ENCODE data around the gene CYP4F2.
A peak's percentile ranks its signal among the peaks of the same experiment; 100 is the strongest.
"Not testable (repeated sequence)": the region's sequence is repeated elsewhere in the genome, so short reads cannot be mapped to it uniquely, and the experiment has no call there.

The CYP4F2 gene

GRCh38 chr19:15850385-15850784 lies 47.5 kb downstream of the CYP4F2 start:
- no peak for DNase-seq (ENCODE audit: low read depth in 1 of 2, low spot score in 1 of 2)

GRCh38 chr19:15846923-15847322 lies 51.0 kb downstream of the CYP4F2 start:
- DNase-seq (ENCODE audit: low read depth in 1 of 2, low spot score in 1 of 2), result no peak

GRCh38 chr19:15843894-15844222 lies 54.0 kb downstream of the CYP4F2 start:
- not testable (repeated sequence) for DNase-seq (ENCODE audit: low read depth in 1 of 2, low spot score in 1 of 2)

- DNase-seq (ENCODE audit: low read depth in 1 of 2, low spot score in 1 of 2), result no peak
Measured at GRCh38 chr19:15843203-15843893, 54.5 kb downstream of the CYP4F2 start.

- DNase-seq (ENCODE audit: low read depth in 1 of 2, low spot score in 1 of 2), result no peak
Measured at GRCh38 chr19:15841875-15842569, 55.9 kb downstream of the CYP4F2 start.

GRCh38 chr19:15840833-15841232 lies 57.0 kb downstream of the CYP4F2 start:
- DNase-seq (ENCODE audit: low read depth in 1 of 2, low spot score in 1 of 2), result no peak

GRCh38 chr19:15839888-15840287 lies 58.0 kb downstream of the CYP4F2 start:
- not testable (repeated sequence) for DNase-seq (ENCODE audit: low read depth in 1 of 2, low spot score in 1 of 2)

- DNase-seq (ENCODE audit: low read depth in 1 of 2, low spot score in 1 of 2), result no peak
Measured at GRCh38 chr19:15838351-15838750, 59.5 kb downstream of the CYP4F2 start.

- no peak for DNase-seq (ENCODE audit: low read depth in 1 of 2, low spot score in 1 of 2)
Measured at GRCh38 chr19:15837221-15837731, 60.6 kb downstream of the CYP4F2 start.

GRCh38 chr19:15836330-15837220 lies 61.3 kb downstream of the CYP4F2 start:
- DNase-seq (ENCODE audit: low read depth in 1 of 2, low spot score in 1 of 2), result peak; percentile 81 to 95

GRCh38 chr19:15835565-15836329 lies 62.1 kb downstream of the CYP4F2 start:
- peak in 1 of 2 donors; percentile 51 for DNase-seq (ENCODE audit: low read depth in 1 of 2, low spot score in 1 of 2)

- DNase-seq (ENCODE audit: low read depth in 1 of 2, low spot score in 1 of 2), result not testable (repeated sequence)
Measured at GRCh38 chr19:15834232-15834631, 63.6 kb downstream of the CYP4F2 start.

GRCh38 chr19:15831626-15832025 lies 66.2 kb downstream of the CYP4F2 start:
- no peak for DNase-seq (ENCODE audit: low read depth in 1 of 2, low spot score in 1 of 2)

- DNase-seq (ENCODE audit: low read depth in 1 of 2, low spot score in 1 of 2), result no peak
Measured at GRCh38 chr19:15829786-15830185, 68.1 kb downstream of the CYP4F2 start.

GRCh38 chr19:15829306-15829698 lies 68.6 kb downstream of the CYP4F2 start:
- no peak for DNase-seq (ENCODE audit: low read depth in 1 of 2, low spot score in 1 of 2)

- not testable (repeated sequence) for DNase-seq (ENCODE audit: low read depth in 1 of 2, low spot score in 1 of 2)
Measured at GRCh38 chr19:15828611-15829305, 69.1 kb downstream of the CYP4F2 start.

GRCh38 chr19:15828121-15828610 lies 69.7 kb downstream of the CYP4F2 start:
- no peak for DNase-seq (ENCODE audit: low read depth in 1 of 2, low spot score in 1 of 2)

Data from activated CD4-positive, alpha-beta T cell treated with anti-CD3 and anti-CD28 coated beads, Interleukin-2, amount 50 U/mL, for 24 hours (primary cell).